ENCODE measurements around the gene TARS1. TPM values are rescaled to one million over a fixed set of nuclear protein-coding genes. Genes with fewer than 3 reads are reported as not detected.
A peak's percentile ranks its signal among the peaks of the same experiment; 100 is the strongest.

TARS1 gene
- total RNA-seq, 1 donor from 2014 or later: 180 TPM

GRCh38 chr5:33474931-33475499 lies 34.2 kb downstream of the TARS1 start:
- ChIA-PET CTCF (no interaction called here), POLR2A (no interaction called here)
- no peak for DNase-seq
- Mint-ChIP-seq H3K27ac (no peak overlapping the region), H3K4me3 (no peak overlapping the region), H3K36me3 (ENCODE audit: low read depth) (peaks cover 82% of the 10 kb centered on the region), H3K9me3 (peaks cover 18% of the 10 kb centered on the region), H3K4me1 (peaks cover 9% of the 10 kb centered on the region), H3K27me3 (no peaks in the 10 kb centered on the region)
- intact Hi-C loops (cut with micrococcal nuclease): no loop called here
- no peak for ATAC-seq (ENCODE audit: low read depth)
- TF ChIP-seq, protein P1, sequence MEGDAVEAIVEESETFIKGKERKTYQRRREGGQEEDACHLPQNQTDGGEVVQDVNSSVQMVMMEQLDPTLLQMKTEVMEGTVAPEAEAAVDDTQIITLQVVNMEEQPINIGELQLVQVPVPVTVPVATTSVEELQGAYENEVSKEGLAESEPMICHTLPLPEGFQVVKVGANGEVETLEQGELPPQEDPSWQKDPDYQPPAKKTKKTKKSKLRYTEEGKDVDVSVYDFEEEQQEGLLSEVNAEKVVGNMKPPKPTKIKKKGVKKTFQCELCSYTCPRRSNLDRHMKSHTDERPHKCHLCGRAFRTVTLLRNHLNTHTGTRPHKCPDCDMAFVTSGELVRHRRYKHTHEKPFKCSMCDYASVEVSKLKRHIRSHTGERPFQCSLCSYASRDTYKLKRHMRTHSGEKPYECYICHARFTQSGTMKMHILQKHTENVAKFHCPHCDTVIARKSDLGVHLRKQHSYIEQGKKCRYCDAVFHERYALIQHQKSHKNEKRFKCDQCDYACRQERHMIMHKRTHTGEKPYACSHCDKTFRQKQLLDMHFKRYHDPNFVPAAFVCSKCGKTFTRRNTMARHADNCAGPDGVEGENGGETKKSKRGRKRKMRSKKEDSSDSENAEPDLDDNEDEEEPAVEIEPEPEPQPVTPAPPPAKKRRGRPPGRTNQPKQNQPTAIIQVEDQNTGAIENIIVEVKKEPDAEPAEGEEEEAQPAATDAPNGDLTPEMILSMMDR (IDR thresholded peaks at IDR 0.05): no peak

DNA sequence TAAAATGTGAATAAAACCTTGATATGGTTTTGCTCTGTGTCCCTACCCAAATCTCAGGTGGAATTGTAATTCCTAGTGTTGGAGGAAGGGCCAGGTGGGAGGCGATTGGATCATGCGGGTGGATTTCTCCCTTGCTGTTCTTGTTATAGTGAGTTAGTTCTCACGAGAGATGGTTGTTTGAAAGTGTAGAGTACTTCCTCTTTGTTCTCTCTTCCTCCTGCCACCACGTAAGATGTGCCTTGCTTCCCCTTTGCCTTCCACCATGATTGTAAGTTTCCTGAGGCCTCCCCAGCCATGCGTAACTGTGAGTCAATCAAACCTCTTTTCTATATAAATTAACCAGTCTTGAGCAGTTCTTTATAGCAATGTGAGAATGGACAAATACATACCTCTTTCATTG lies 34.9 kb downstream of the TARS1 start:
- Mint-ChIP-seq H3K27me3 (no peaks in the 10 kb centered on the region), H3K36me3 (ENCODE audit: low read depth) (peaks cover 76% of the 10 kb centered on the region), H3K4me3 (no peak overlapping the region), H3K27ac (peak overlapping the region; percentile 21), H3K9me3 (peaks cover 18% of the 10 kb centered on the region), H3K4me1 (peaks cover 9% of the 10 kb centered on the region)
- intact Hi-C loops (cut with micrococcal nuclease): no loop called here
- TF ChIP-seq, protein P1 (IDR thresholded peaks at IDR 0.05): no peak
- ATAC-seq (ENCODE audit: low read depth): no peak
- DNase-seq: no peak
- ChIA-PET CTCF (no interaction called here), POLR2A (no interaction called here)

GRCh38 chr5:33476992-33477391 lies 36.2 kb downstream of the TARS1 start:
- TF ChIP-seq, protein P1 (IDR thresholded peaks at IDR 0.05): no peak
- no peak overlapping the region for H3K27ac Mint-ChIP-seq
- H3K27me3 Mint-ChIP-seq: no peaks in the 10 kb centered on the region
- ChIA-PET POLR2A (no interaction called here), CTCF (no interaction called here)
- ATAC-seq (ENCODE audit: low read depth): no peak
- no peak overlapping the region for H3K4me3 Mint-ChIP-seq
- H3K36me3 Mint-ChIP-seq (ENCODE audit: low read depth): peaks cover 63% of the 10 kb centered on the region
- no peak for DNase-seq
- peaks cover 9% of the 10 kb centered on the region for H3K4me1 Mint-ChIP-seq
- H3K9me3 Mint-ChIP-seq: peaks cover 18% of the 10 kb centered on the region
- intact Hi-C loops (cut with micrococcal nuclease): no loop called here

DNA sequence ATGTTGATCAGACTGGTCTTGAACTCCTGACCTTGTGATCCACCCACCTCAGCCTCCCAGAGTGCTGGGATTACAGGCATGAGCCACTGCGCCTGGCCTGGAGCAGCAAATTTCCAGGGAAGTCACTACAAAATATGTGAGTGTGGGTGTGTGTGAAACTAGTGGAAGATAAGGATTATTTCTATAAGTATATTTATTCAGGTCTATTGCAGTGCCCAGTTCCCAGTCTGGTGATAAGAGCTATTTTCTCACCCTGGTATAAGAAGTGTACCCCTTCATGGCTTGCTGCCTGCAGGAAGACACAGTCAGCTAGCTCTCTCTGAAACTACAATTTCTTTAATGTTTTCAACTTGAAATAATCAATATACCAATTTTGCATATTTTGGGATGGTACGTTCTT lies 37.1 kb downstream of the TARS1 start:
- CTCF ChIA-PET: no interaction called here
- ATAC-seq (ENCODE audit: low read depth) (no peak), DNase-seq (no peak)
- intact Hi-C loops (cut with micrococcal nuclease): no loop called here
- POLR2A ChIA-PET: no interaction called here
- Mint-ChIP-seq H3K27ac (no peak overlapping the region), H3K4me1 (peaks cover 9% of the 10 kb centered on the region), H3K36me3 (ENCODE audit: low read depth) (peaks cover 55% of the 10 kb centered on the region), H3K9me3 (peaks cover 18% of the 10 kb centered on the region), H3K4me3 (no peak overlapping the region), H3K27me3 (no peaks in the 10 kb centered on the region)
- TF ChIP-seq, protein P1 (IDR thresholded peaks at IDR 0.05): no peak

- H3K9me3 Mint-ChIP-seq: peaks cover 14% of the 10 kb centered on the region
- POLR2A ChIA-PET: no interaction called here
- H3K36me3 Mint-ChIP-seq (ENCODE audit: low read depth): peaks cover 42% of the 10 kb centered on the region
- no peak overlapping the region for H3K27ac Mint-ChIP-seq
- DNase-seq (no peak), ATAC-seq (ENCODE audit: low read depth) (no peak)
- H3K27me3 Mint-ChIP-seq: no peaks in the 10 kb centered on the region
- H3K4me3 Mint-ChIP-seq: no peak overlapping the region
- CTCF ChIA-PET: no interaction called here
- peaks cover 9% of the 10 kb centered on the region for H3K4me1 Mint-ChIP-seq
- TF ChIP-seq, protein P1 (IDR thresholded peaks at IDR 0.05): no peak
- intact Hi-C loops (cut with micrococcal nuclease): no loop called here
Observed at GRCh38 chr5:33479311-33479710, 38.5 kb downstream of the TARS1 start.
